GM13977 (cell line): ENCODE measurements around the gene HABP2.

ENCODE experiments used
- DNase-seq: peaks from one replicate; pipeline ENCODE4 v3.0.0; 2012; ENCODE audit warnings: low spot score
- CTCF ChIP-seq: IDR thresholded peaks from 2 replicates; pipeline ENCODE4 v1.5.1; 2012; ENCODE audit warnings: mild to moderate bottlenecking, control low read depth; ENCODE audit not compliant: insufficient read depth; ENCODE audit errors: extremely low read depth, missing control alignments
- in situ Hi-C: fragments of 300-500 bp; cut with MboI; formaldehyde crosslinking; loops from one replicate; pipeline ENCODE4 v1.12.0; 2022; ENCODE audit warnings: low sequenced_read_pairs, low pct_unique_long_range_greater_than_20kb, mixed read lengths, inconsistent platforms; ENCODE audit not compliant: unreplicated experiment

The HABP2 gene

GRCh38 chr10:113540845-113541548 is 11.9 kb upstream of the HABP2 start:
- in situ Hi-C loops, result no loop called here
- no peak for DNase-seq
- TF ChIP-seq CTCF, result no peak

- in situ Hi-C loops, result no loop called here
- no peak for TF ChIP-seq CTCF
- no peak for DNase-seq
These were observed 11.3 kb upstream of the HABP2 start for GRCh38 chr10:113541549-113541927.

GRCh38 chr10:113543107-113543955 is 9.5 kb upstream of the HABP2 start:
- in situ Hi-C loops, result no loop called here

GRCh38 chr10:113544392-113544791 is 8.5 kb upstream of the HABP2 start:
- no peak for TF ChIP-seq CTCF
- in situ Hi-C loops, result no loop called here
- DNase-seq, result no peak

More at GRCh38 chr10:113543107-113543955, 9.5 kb upstream of the HABP2 start:
- TF ChIP-seq CTCF, result no peak
- no peak for DNase-seq

- in situ Hi-C loops, result no loop called here
- TF ChIP-seq CTCF, result no peak
- no peak for DNase-seq
These were observed 5.4 kb upstream of the HABP2 start for GRCh38 chr10:113547426-113547825.

- no peak for DNase-seq
- no peak for TF ChIP-seq CTCF
- in situ Hi-C loops, result no loop called here
These were observed 3.0 kb upstream of the HABP2 start for GRCh38 chr10:113549856-113550255.
